ENCODE measurements around the gene ELMO3.

Gene ELMO3

GRCh38 chr16:67150833-67151396, 48.0 kb upstream of the ELMO3 start, which contains the start of gene B3GNT9 (continued):
- TF ChIP-seq ZNF529 (tag by site-specific recombination; IDR thresholded peaks at IDR 0.05; ENCODE audit: insufficient replicate concordance) (no peak), YY2 (tag by site-specific recombination; IDR thresholded peaks at IDR 0.05) (peak; percentile 44; the same call in 1 of the 2 replicates), HOXD13 (CRISPR knock-in tag; IDR thresholded peaks at IDR 0.05; ENCODE audit: borderline replicate concordance) (no peak), ZNF48 (tag by site-specific recombination; IDR thresholded peaks at IDR 0.05) (no peak), ZNF677 (tag by site-specific recombination; IDR thresholded peaks at IDR 0.05) (no peak), OSR2 (tag by site-specific recombination; IDR thresholded peaks at IDR 0.05) (no peak), ZNF623 (tag by site-specific recombination; IDR thresholded peaks at IDR 0.05) (no peak), PRDM1 (tag by site-specific recombination; IDR thresholded peaks at IDR 0.05) (no peak), ZBTB20 (tag by site-specific recombination; IDR thresholded peaks at IDR 0.05) (peak; percentile 55; the same call in 1 of the 2 replicates), ZIC2 (tag by site-specific recombination; IDR thresholded peaks at IDR 0.05) (no peak), REPIN1 (tag by site-specific recombination; IDR thresholded peaks at IDR 0.05; ENCODE audit: low read depth) (no peak), ZNF843 (tag by site-specific recombination; IDR thresholded peaks at IDR 0.05) (no peak), ZNF146 (tag by site-specific recombination; IDR thresholded peaks at IDR 0.05) (no peak), TRIM28 (IDR thresholded peaks at IDR 0.05; ENCODE audit: borderline replicate concordance, low read length) (no peak), ZNF596 (tag by site-specific recombination; IDR thresholded peaks at IDR 0.05) (no peak), ZNF510 (tag by site-specific recombination; IDR thresholded peaks at IDR 0.05; ENCODE audit: insufficient replicate concordance) (no peak), BCL6B (tag by site-specific recombination; IDR thresholded peaks at IDR 0.05) (no peak), ZNF785 (tag by site-specific recombination; IDR thresholded peaks at IDR 0.05) (no peak), ZNF664 (tag by site-specific recombination; IDR thresholded peaks at IDR 0.05) (no peak), ZNF341 (tag by site-specific recombination; IDR thresholded peaks at IDR 0.05; ENCODE audit: low read depth) (no peak), ZNF248 (tag by site-specific recombination; IDR thresholded peaks at IDR 0.05) (no peak), ZBTB26 (tag by site-specific recombination; optimal IDR thresholded peaks at IDR 0.05) (peak; percentile 51), ZNF701 (tag by site-specific recombination; IDR thresholded peaks at IDR 0.05) (no peak), ZBTB17 (tag by site-specific recombination; IDR thresholded peaks at IDR 0.05) (0 out of 2 replicates have a peak, but pooled peaks have one; percentile 43)
- TF ChIP-seq, protein P1, sequence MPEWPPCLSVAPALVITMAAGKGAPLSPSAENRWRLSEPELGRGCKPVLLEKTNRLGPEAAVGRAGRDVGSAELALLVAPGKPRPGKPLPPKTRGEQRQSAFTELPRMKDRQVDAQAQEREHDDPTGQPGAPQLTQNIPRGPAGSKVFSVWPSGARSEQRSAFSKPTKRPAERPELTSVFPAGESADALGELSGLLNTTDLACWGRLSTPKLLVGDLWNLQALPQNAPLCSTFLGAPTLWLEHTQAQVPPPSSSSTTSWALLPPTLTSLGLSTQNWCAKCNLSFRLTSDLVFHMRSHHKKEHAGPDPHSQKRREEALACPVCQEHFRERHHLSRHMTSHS (tag by site-specific recombination; IDR thresholded peaks at IDR 0.05): no peak
- TF ChIP-seq, protein P2, sequence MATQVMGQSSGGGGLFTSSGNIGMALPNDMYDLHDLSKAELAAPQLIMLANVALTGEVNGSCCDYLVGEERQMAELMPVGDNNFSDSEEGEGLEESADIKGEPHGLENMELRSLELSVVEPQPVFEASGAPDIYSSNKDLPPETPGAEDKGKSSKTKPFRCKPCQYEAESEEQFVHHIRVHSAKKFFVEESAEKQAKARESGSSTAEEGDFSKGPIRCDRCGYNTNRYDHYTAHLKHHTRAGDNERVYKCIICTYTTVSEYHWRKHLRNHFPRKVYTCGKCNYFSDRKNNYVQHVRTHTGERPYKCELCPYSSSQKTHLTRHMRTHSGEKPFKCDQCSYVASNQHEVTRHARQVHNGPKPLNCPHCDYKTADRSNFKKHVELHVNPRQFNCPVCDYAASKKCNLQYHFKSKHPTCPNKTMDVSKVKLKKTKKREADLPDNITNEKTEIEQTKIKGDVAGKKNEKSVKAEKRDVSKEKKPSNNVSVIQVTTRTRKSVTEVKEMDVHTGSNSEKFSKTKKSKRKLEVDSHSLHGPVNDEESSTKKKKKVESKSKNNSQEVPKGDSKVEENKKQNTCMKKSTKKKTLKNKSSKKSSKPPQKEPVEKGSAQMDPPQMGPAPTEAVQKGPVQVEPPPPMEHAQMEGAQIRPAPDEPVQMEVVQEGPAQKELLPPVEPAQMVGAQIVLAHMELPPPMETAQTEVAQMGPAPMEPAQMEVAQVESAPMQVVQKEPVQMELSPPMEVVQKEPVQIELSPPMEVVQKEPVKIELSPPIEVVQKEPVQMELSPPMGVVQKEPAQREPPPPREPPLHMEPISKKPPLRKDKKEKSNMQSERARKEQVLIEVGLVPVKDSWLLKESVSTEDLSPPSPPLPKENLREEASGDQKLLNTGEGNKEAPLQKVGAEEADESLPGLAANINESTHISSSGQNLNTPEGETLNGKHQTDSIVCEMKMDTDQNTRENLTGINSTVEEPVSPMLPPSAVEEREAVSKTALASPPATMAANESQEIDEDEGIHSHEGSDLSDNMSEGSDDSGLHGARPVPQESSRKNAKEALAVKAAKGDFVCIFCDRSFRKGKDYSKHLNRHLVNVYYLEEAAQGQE (tag by site-specific recombination; IDR thresholded peaks at IDR 0.05): no peak
- TF ChIP-seq, protein P3, sequence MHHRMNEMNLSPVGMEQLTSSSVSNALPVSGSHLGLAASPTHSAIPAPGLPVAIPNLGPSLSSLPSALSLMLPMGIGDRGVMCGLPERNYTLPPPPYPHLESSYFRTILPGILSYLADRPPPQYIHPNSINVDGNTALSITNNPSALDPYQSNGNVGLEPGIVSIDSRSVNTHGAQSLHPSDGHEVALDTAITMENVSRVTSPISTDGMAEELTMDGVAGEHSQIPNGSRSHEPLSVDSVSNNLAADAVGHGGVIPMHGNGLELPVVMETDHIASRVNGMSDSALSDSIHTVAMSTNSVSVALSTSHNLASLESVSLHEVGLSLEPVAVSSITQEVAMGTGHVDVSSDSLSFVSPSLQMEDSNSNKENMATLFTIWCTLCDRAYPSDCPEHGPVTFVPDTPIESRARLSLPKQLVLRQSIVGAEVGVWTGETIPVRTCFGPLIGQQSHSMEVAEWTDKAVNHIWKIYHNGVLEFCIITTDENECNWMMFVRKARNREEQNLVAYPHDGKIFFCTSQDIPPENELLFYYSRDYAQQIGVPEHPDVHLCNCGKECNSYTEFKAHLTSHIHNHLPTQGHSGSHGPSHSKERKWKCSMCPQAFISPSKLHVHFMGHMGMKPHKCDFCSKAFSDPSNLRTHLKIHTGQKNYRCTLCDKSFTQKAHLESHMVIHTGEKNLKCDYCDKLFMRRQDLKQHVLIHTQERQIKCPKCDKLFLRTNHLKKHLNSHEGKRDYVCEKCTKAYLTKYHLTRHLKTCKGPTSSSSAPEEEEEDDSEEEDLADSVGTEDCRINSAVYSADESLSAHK (tag by site-specific recombination; IDR thresholded peaks at IDR 0.05): no peak
- TF ChIP-seq, protein P4, sequence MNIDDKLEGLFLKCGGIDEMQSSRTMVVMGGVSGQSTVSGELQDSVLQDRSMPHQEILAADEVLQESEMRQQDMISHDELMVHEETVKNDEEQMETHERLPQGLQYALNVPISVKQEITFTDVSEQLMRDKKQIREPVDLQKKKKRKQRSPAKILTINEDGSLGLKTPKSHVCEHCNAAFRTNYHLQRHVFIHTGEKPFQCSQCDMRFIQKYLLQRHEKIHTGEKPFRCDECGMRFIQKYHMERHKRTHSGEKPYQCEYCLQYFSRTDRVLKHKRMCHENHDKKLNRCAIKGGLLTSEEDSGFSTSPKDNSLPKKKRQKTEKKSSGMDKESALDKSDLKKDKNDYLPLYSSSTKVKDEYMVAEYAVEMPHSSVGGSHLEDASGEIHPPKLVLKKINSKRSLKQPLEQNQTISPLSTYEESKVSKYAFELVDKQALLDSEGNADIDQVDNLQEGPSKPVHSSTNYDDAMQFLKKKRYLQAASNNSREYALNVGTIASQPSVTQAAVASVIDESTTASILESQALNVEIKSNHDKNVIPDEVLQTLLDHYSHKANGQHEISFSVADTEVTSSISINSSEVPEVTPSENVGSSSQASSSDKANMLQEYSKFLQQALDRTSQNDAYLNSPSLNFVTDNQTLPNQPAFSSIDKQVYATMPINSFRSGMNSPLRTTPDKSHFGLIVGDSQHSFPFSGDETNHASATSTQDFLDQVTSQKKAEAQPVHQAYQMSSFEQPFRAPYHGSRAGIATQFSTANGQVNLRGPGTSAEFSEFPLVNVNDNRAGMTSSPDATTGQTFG (tag by site-specific recombination; IDR thresholded peaks at IDR 0.05; ENCODE audit: borderline replicate concordance): no peak
